Stimulated activated memory B cell treated with anti-CD40 and anti-IgM and Interleukin-4, amounts not matched to agents 10 μg/mL and 1 μg/mL and 100 μg/mL, for 72 hours (primary cell): ENCODE results near the gene SMC3.

Experiments used
- ATAC-seq: fragments of 150-1000 bp; cut with Tn5 transposase; 2 replicates; pipeline ENCODE4 v1.10.0; 2021
- H3K27ac Mint-ChIP-seq: one replicate; pipeline ENCODE4 v1.8.0; 2022; ENCODE audit warnings: mild to moderate bottlenecking, mixed read lengths
- H3K27me3 Mint-ChIP-seq: one replicate; pipeline ENCODE4 v1.8.0; 2022; ENCODE audit warnings: mixed read lengths
- H3K36me3 Mint-ChIP-seq: one replicate; pipeline ENCODE4 v1.8.0; 2022; ENCODE audit warnings: mixed read lengths
- H3K4me1 Mint-ChIP-seq: one replicate; pipeline ENCODE4 v1.8.0; 2022; ENCODE audit warnings: mixed read lengths
- H3K4me3 Mint-ChIP-seq: one replicate; pipeline ENCODE4 v1.8.0; 2022; ENCODE audit warnings: mild to moderate bottlenecking, moderate library complexity, mixed read lengths
- H3K9me3 Mint-ChIP-seq: one replicate; pipeline ENCODE4 v1.8.0; 2022; ENCODE audit warnings: mixed read lengths

Gene SMC3

DNA sequence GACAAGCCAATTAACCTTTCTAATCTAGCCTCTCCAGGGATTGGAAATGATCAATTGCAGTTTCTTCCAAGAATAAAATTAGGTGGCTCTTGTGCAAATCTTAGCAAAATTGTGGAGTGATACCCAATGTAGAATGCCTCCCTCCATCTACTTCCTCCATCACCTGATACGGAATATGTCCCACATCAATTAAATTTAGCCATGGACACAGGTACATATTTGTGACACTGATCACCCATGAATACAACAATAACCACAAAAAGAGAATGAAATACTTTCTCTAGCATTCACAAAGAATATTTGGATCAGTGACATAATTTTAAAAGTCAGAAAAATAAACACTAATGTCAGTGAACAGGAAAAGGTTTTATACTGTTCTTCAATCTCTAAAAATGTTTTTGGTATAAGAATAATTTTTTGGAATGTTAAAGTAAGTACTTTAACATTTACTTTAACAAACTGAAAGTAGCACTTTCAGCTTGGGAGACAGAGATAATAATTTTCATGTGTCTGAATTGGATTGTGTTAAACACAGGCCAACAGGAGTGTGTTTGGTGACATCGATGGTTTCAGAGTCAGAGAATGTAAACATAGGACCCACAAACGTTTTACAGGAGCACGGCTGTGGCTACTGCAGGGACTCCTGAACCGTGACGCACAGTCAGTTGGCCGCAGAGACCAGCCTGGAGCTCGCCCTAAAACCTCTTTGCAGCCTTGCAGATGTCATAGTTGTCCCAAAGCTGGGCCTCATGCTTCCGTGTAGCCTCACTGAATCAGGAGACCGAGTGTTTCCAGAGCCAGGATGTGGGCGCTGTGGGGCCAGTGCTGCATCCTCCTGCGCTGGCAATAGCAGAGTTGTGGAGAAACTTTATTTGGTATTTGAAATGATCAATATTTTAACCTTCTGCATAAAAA, 83.8 kb downstream of the SMC3 start:
- H3K4me3 Mint-ChIP-seq = no peak overlapping the region
- peaks cover 42% of the 10 kb centered on the region for H3K27me3 Mint-ChIP-seq
- no peaks in the 10 kb centered on the region for H3K9me3 Mint-ChIP-seq
- ATAC-seq = no peak
- peaks cover 23% of the 10 kb centered on the region for H3K4me1 Mint-ChIP-seq
- H3K27ac Mint-ChIP-seq = no peak overlapping the region
- no peaks in the 10 kb centered on the region for H3K36me3 Mint-ChIP-seq

DNA sequence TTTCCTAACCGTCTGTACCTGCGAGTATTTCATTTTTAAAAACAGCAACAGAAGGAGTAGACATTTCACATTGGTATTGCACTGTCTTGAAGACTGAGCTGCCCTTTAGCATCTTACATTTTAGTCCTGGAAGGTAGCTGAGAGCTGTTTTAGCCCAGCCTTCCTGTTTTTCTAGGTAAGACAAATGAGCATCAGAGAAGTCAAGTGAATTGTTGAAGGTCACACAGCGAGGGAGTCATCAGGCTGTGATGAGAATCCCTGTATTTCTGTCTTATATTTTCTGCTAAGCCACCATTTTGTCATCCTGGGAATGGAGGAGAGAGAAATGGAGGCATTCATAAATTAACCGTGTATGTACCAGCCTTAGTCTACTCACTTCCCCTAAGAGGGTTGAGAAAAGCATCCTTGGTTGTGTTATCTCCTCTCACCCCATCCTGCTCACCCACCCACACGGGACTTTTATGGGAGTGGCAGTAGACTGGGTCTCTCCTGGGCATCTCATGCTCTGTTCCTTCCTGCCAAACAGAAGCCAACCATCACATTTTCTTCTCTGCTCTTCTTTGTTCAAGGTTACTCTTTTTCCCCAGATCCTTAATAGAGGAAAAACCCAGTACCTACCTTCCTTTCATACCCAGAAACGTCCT, 85.1 kb downstream of the SMC3 start:
- ATAC-seq = no peak
- H3K4me3 Mint-ChIP-seq = no peak overlapping the region
- peaks cover 55% of the 10 kb centered on the region for H3K27me3 Mint-ChIP-seq
- peaks cover 23% of the 10 kb centered on the region for H3K4me1 Mint-ChIP-seq
- H3K36me3 Mint-ChIP-seq = no peaks in the 10 kb centered on the region
- H3K27ac Mint-ChIP-seq = no peak overlapping the region
- no peaks in the 10 kb centered on the region for H3K9me3 Mint-ChIP-seq
